GM19468 (cell line): Measurements from ENCODE around the gene CCSER1.

Experiments used
- ATAC-seq: cut with Tn5 transposase; IDR thresholded peaks from one replicate; pipeline ENCODE4 v1.9.1; 2021; ENCODE audit warnings: mild to moderate bottlenecking, moderate library complexity, moderate number of reproducible peaks; ENCODE audit not compliant: unreplicated experiment; ENCODE audit errors: extremely low read depth

CCSER1 gene

GRCh38 chr4:90127223-90127705, at the start of gene CCSER1:
Gene CCSER1 (plus strand): TSS chr4:90127394.
- ATAC-seq = peak; percentile 65

DNA sequence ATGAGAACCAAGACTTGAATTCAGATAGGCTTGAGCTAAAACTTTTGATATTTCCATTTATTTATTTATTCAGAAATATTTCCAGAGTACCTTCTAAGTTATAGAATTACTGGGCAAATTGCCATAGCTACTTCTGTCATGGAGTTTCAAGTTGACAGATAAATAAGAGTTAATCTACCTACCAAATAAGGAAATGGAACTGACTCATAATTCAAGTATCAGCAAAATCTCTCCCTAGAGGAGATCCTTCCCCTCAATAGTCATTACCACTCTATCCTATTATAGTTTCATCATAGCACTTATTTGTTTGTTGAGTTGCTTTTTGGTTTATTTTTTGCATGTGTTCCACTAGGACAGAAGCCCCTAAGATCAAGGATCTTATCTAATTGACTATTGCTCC, 48.8 kb upstream of the CCSER1 start:
- ATAC-seq = no peak

GRCh38 chr4:90080116-90080515, 47.1 kb upstream of the CCSER1 start:
- ATAC-seq = no peak

DNA sequence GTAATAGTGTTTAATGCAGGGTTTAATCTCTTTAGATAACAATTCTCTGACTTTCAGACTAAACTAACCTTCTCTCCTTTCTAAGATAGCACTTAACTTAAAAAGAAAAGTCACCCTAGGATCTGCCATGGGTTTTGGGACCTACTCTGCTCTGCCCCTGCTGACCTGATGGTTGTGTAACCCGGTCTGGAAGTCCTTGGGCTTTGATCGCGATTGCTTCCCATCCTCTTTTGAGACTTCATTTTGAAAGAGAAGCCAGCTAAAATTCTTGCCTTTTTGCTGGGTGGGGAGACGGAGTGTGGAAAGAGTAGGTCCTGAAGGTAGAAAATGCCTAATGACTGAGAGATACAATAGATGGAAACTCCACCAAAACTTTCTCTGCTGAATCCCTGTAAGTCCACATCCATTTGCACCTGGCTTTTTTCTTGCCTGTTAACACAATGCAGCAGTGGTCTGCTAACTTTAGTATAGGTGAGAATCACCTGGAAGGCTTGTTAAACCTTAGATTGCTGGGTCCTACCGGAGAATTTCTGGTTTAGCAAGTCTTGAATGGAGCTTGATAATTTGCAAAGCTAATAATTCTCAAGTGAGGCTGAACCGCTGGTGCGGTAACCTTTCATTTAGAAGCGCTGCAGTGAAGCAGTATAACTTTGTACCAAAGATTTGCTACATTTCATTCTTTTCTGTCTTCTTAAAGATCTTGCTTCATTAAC, 45.6 kb upstream of the CCSER1 start:
- no peak for ATAC-seq

- ATAC-seq = no peak
Measured at GRCh38 chr4:90082449-90082848, 44.7 kb upstream of the CCSER1 start.

- ATAC-seq = no peak
Measured at GRCh38 chr4:90084277-90084966, 42.8 kb upstream of the CCSER1 start.

GRCh38 chr4:90084967-90085295, 42.3 kb upstream of the CCSER1 start:
- no peak for ATAC-seq

GRCh38 chr4:90093526-90093925, 33.7 kb upstream of the CCSER1 start:
- no peak for ATAC-seq

- no peak for ATAC-seq
Measured at GRCh38 chr4:90095000-90095399, 32.2 kb upstream of the CCSER1 start.

GRCh38 chr4:90099812-90100211, 27.4 kb upstream of the CCSER1 start:
- peak; percentile 38 for ATAC-seq

DNA sequence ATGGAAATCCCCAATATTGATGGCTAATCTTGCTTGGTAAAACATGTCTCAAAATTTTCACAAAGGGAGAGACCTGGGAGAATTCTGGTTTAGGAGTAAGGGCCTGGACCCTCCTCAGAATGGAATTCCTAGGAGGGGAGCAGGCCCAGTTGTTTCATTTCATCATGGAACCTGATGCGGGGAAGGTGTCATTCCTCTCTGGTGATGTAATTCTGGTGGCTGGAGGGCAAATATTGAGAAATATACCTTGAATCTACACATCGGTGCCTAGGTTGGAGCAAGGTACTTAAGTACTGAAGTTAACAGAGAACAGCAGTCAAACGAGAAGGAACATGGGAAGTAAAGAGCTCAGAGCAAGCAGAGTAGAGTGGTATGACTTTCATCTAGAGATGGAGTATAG, 23.2 kb upstream of the CCSER1 start:
- no peak for ATAC-seq

- ATAC-seq = no peak
Measured at GRCh38 chr4:90105274-90105673, 21.9 kb upstream of the CCSER1 start.

DNA sequence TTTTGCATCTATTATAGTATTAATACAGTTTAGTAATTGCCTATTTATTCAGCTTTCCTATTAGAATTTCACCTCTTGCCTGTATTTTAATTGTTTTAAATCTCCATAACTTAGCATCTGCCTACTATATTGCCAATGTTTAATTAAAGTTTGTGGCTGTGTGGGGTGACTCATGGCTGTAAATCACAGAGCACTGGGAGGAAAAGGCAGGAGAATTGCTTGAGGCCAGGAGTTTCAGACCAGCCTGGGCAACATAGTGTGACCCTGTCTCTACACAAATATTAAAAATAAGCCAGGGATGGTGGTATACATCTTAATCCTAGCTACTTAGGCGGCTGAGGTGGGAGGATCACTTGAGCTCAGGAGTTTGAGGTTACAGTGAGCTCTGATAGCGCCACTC, 14.5 kb upstream of the CCSER1 start:
- no peak for ATAC-seq

DNA sequence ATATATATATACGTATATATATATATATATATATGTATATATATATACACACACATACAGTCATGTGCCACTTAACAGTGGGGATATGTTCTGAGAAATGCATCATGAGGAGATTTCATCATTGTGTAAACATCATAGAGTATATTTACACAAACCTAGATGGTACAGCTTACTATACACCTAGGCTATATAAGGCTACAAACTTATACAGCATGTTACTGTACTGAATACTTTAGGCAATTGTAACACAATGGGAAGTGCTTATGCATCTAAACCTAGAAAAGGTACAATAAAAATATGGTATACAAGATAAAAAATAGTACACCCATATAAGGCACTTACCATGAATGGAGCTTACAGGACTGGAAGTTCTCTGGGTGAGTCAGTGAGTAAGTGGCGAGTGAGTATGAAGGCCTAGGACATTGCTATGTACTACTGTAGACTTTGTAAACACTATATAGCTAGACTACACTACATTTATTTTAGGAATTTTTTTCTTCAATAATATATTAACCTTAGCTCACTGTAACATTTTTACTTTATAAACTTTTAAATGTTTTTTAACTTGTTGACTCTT, 13.2 kb upstream of the CCSER1 start:
- ATAC-seq = no peak

GRCh38 chr4:90118527-90119195, 8.5 kb upstream of the CCSER1 start:
- ATAC-seq = peak; percentile 62

- no peak for ATAC-seq
Measured at GRCh38 chr4:90120037-90120436, 7.2 kb upstream of the CCSER1 start.

DNA sequence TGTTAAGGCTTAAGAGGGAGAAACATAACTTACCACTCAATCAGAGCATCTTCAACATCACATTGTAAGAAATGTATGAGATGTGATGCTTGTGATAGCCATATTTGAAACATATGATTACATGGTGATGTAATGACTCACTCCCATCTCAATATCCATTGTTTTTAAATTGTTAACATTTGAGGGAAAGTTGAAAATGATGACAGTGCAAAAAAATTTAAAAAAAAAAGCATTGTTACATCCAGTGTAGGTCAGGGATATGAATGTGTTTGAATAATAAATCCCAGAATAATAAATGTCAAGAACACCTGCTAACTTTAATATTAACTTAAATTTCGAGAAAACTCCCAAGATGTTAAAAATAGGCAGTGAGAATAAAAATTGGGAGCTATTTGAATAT, 6.4 kb upstream of the CCSER1 start:
- no peak for ATAC-seq

GRCh38 chr4:90121676-90122354, 5.4 kb upstream of the CCSER1 start:
- no peak for ATAC-seq

DNA sequence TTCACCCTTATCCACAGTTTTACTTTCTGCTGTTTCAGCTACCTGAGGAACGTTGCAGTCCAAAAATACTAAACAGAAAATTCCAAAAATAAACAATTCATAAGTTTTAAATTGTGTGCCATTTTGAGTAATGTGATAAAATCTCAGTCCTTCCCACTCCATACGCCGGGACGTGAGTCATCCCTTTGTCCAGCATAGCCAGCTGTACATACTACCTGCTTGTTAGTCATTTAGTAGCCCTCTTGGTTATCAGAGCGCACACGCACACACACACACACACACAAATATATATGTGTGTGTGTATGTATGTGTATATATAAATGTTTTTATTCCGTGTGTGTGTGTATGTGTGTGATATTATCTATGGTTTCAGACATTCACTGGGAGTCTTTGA, 4.8 kb upstream of the CCSER1 start:
- ATAC-seq = no peak

GRCh38 chr4:90124276-90124675, 2.9 kb upstream of the CCSER1 start:
- ATAC-seq = no peak
